ENCODE data around the gene DOK3. TPM values are rescaled to one million over a fixed set of nuclear protein-coding genes. Genes with fewer than 3 reads are reported as not detected.
"Not testable (repeated sequence)": the region's sequence is repeated elsewhere in the genome, so short reads cannot be mapped to it uniquely, and the experiment has no call there.

Gene DOK3
- total and polyA plus RNA-seq, 2 experiments from 2014 or later: 2.2 to 11.1 TPM

DNA sequence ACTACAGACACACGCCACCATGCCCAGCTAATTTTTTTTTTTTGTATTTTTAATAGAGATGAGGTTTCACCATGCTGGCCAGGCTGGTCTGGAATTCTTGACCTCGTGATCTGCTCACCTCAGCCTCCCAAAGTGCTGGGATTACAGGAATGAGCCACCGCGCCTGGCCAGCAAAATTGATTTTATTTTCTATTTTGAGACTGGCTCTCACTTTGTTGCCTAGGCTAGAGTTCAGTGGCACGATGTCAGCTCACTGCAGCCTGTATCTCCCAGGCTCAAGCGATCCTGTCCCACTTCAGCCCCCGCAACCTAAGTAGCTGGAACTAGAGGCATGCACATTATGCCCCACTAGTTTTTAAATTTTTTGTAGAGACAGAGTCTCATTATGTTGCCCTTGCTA is 24.8 kb upstream of the DOK3 start:
- H3K4me3 ChIP-seq: not testable (repeated sequence)
- H3K36me3 Mint-ChIP-seq (ENCODE audit: low read depth): peaks cover 50% of the 10 kb centered on the region

DNA sequence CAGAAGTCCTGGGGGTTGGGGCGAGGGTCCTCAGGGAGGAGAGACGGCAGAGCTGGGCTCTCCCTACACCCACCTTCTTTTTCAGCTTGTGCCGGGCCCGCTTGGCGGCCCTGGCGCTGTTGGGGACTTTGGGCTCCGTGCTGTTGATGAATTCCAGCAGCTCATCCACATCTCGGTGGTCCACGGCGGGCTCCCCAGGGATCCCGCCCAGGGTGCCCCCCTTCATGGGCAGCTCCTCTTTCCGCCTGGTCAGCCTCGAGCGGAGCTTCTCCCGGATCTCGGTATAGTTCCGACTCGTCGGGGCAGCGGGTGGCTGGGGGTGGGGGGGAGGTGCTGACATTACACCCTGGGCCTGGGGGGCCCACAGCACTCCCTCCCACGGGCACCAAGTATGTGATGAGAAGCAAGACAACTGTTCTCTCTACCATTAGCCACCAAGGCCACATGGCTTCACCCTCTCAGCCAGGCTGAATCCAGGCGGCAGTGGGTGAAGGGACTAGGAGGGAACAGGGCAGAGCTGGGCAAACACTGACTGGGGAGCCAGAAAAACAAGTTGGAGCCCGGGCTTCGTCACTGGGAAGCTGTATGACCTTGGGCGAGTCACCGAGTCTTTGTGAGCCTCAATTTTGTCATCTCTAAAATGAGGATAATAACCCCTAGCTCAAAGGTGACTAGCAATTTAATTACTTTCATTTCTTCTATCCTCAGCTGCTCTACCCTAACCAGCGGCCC is 21.7 kb upstream of the DOK3 start:
- Histone ChIP-seq H3K9me2 (ENCODE audit: insufficient read depth) (no peaks in the 10 kb centered on the region), H2AFZ (no peak overlapping the region), H3K27me3 (ENCODE audit: insufficient read depth) (no peaks in the 10 kb centered on the region), H3K27ac (ENCODE audit: low read depth) (no peak overlapping the region), H3K36me3 (ENCODE audit: insufficient read depth) (peaks cover 7% of the 10 kb centered on the region; the same call in 1 of the 2 replicates), H3K4me1 (ENCODE audit: insufficient read depth) (no peaks in the 10 kb centered on the region), H3F3A (replicated peaks; ENCODE audit: low read depth) (0 out of 2 replicates have a peak, but pooled peaks cover 2% of the 10 kb centered on the region), H3K4me3 (no peak overlapping the region), H3K4me2 (no peak overlapping the region), H4K20me1 (replicated peaks; ENCODE audit: insufficient read depth) (peaks cover 13% of the 10 kb centered on the region), H3K79me2 (replicated peaks; ENCODE audit: insufficient read depth) (no peaks in the 10 kb centered on the region)
- ATAC-seq: no peak
- H3K27me3 Mint-ChIP-seq (ENCODE audit: insufficient read depth, low read depth, poor library complexity): peaks cover 1% of the 10 kb centered on the region
- DNase-seq (ENCODE audit: low spot score): no peak
- H3K4me3 Mint-ChIP-seq: no peak overlapping the region
- no peak for TF ChIP-seq STAT1 (IDR thresholded peaks at IDR 0.05; ENCODE audit: unreplicated experiment)
- no peak for TF ChIP-seq EZH2 (IDR thresholded peaks at IDR 0.05; ENCODE audit: low read depth, unreplicated experiment)
- H3K36me3 Mint-ChIP-seq (ENCODE audit: low read depth): peaks cover 31% of the 10 kb centered on the region
- H3K9me3 Mint-ChIP-seq: no peaks in the 10 kb centered on the region
- no peak overlapping the region for H3K27ac Mint-ChIP-seq
- H3K4me1 Mint-ChIP-seq: no peaks in the 10 kb centered on the region

More for the DNA sequence above, 24.8 kb upstream of the DOK3 start:
- not testable (repeated sequence) for H3K4me3 Mint-ChIP-seq; H3K79me2 ChIP-seq (replicated peaks; ENCODE audit: insufficient read depth); H3K9me2 ChIP-seq (ENCODE audit: insufficient read depth); H3K27ac ChIP-seq (ENCODE audit: low read depth); H3F3A ChIP-seq (replicated peaks; ENCODE audit: low read depth); DNase-seq (ENCODE audit: low spot score); H3K4me2 ChIP-seq; H2AFZ ChIP-seq; H3K4me1 ChIP-seq (ENCODE audit: insufficient read depth); H3K27ac Mint-ChIP-seq; H3K27me3 ChIP-seq (ENCODE audit: insufficient read depth); ATAC-seq; H3K27me3 Mint-ChIP-seq (ENCODE audit: insufficient read depth, low read depth, poor library complexity); H3K4me1 Mint-ChIP-seq; H3K9me3 Mint-ChIP-seq
- peaks cover 14% of the 10 kb centered on the region for H3K36me3 ChIP-seq (ENCODE audit: insufficient read depth)
- H4K20me1 ChIP-seq (replicated peaks; ENCODE audit: insufficient read depth): peaks cover 27% of the 10 kb centered on the region

DNA sequence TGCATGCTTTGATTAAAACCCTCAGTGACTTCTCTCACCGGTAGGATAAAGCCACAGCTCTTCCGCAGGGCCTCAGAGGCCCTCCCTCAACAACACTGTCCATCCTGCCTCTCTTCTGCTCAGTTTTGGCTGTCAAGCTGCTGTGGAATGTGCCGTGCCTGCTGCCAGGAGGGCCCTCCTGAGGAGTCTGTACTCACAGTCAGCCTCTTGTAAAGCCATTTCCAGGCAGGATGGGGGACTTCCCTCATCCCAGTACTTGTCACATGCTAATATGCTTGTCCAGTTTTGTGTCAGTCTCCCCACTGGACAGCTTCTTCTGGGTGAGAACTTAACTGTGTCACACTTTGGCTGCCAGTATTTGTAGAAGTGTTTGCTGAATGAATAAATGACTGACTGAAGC is 21.0 kb upstream of the DOK3 start:
- H3K4me1 Mint-ChIP-seq: no peaks in the 10 kb centered on the region
- peaks cover 32% of the 10 kb centered on the region for H3K36me3 Mint-ChIP-seq (ENCODE audit: low read depth)
- Histone ChIP-seq H3K79me2 (replicated peaks; ENCODE audit: insufficient read depth) (no peaks in the 10 kb centered on the region), H3K4me2 (no peak overlapping the region), H3K9me2 (ENCODE audit: insufficient read depth) (no peaks in the 10 kb centered on the region), H3K27me3 (ENCODE audit: insufficient read depth) (no peaks in the 10 kb centered on the region), H3K27ac (ENCODE audit: low read depth) (no peak overlapping the region), H2AFZ (no peak overlapping the region), H4K20me1 (replicated peaks; ENCODE audit: insufficient read depth) (peaks cover 13% of the 10 kb centered on the region), H3K4me1 (ENCODE audit: insufficient read depth) (no peaks in the 10 kb centered on the region), H3K4me3 (no peak overlapping the region), H3K36me3 (ENCODE audit: insufficient read depth) (peaks cover 7% of the 10 kb centered on the region; the same call in 1 of the 2 replicates), H3F3A (replicated peaks; ENCODE audit: low read depth) (no peaks in the 10 kb centered on the region)
- H3K4me3 Mint-ChIP-seq: no peak overlapping the region
- peaks cover 1% of the 10 kb centered on the region for H3K27me3 Mint-ChIP-seq (ENCODE audit: insufficient read depth, low read depth, poor library complexity)
- no peaks in the 10 kb centered on the region for H3K9me3 Mint-ChIP-seq
- DNase-seq (ENCODE audit: low spot score) (no peak), ATAC-seq (no peak)
- no peak overlapping the region for H3K27ac Mint-ChIP-seq
- TF ChIP-seq EZH2 (IDR thresholded peaks at IDR 0.05; ENCODE audit: low read depth, unreplicated experiment) (no peak), CREB1 (CRISPR knock-in tag; IDR thresholded peaks at IDR 0.05; ENCODE audit: low read depth) (no peak), STAT1 (IDR thresholded peaks at IDR 0.05; ENCODE audit: unreplicated experiment) (no peak), ZNF331 (CRISPR knock-in tag; IDR thresholded peaks at IDR 0.05; ENCODE audit: low read depth) (no peak), POLR2AphosphoS5 (IDR thresholded peaks at IDR 0.05; ENCODE audit: low read depth) (no peak), JUNB (IDR thresholded peaks at IDR 0.05; ENCODE audit: unreplicated experiment) (no peak)
- TF ChIP-seq, protein P1, sequence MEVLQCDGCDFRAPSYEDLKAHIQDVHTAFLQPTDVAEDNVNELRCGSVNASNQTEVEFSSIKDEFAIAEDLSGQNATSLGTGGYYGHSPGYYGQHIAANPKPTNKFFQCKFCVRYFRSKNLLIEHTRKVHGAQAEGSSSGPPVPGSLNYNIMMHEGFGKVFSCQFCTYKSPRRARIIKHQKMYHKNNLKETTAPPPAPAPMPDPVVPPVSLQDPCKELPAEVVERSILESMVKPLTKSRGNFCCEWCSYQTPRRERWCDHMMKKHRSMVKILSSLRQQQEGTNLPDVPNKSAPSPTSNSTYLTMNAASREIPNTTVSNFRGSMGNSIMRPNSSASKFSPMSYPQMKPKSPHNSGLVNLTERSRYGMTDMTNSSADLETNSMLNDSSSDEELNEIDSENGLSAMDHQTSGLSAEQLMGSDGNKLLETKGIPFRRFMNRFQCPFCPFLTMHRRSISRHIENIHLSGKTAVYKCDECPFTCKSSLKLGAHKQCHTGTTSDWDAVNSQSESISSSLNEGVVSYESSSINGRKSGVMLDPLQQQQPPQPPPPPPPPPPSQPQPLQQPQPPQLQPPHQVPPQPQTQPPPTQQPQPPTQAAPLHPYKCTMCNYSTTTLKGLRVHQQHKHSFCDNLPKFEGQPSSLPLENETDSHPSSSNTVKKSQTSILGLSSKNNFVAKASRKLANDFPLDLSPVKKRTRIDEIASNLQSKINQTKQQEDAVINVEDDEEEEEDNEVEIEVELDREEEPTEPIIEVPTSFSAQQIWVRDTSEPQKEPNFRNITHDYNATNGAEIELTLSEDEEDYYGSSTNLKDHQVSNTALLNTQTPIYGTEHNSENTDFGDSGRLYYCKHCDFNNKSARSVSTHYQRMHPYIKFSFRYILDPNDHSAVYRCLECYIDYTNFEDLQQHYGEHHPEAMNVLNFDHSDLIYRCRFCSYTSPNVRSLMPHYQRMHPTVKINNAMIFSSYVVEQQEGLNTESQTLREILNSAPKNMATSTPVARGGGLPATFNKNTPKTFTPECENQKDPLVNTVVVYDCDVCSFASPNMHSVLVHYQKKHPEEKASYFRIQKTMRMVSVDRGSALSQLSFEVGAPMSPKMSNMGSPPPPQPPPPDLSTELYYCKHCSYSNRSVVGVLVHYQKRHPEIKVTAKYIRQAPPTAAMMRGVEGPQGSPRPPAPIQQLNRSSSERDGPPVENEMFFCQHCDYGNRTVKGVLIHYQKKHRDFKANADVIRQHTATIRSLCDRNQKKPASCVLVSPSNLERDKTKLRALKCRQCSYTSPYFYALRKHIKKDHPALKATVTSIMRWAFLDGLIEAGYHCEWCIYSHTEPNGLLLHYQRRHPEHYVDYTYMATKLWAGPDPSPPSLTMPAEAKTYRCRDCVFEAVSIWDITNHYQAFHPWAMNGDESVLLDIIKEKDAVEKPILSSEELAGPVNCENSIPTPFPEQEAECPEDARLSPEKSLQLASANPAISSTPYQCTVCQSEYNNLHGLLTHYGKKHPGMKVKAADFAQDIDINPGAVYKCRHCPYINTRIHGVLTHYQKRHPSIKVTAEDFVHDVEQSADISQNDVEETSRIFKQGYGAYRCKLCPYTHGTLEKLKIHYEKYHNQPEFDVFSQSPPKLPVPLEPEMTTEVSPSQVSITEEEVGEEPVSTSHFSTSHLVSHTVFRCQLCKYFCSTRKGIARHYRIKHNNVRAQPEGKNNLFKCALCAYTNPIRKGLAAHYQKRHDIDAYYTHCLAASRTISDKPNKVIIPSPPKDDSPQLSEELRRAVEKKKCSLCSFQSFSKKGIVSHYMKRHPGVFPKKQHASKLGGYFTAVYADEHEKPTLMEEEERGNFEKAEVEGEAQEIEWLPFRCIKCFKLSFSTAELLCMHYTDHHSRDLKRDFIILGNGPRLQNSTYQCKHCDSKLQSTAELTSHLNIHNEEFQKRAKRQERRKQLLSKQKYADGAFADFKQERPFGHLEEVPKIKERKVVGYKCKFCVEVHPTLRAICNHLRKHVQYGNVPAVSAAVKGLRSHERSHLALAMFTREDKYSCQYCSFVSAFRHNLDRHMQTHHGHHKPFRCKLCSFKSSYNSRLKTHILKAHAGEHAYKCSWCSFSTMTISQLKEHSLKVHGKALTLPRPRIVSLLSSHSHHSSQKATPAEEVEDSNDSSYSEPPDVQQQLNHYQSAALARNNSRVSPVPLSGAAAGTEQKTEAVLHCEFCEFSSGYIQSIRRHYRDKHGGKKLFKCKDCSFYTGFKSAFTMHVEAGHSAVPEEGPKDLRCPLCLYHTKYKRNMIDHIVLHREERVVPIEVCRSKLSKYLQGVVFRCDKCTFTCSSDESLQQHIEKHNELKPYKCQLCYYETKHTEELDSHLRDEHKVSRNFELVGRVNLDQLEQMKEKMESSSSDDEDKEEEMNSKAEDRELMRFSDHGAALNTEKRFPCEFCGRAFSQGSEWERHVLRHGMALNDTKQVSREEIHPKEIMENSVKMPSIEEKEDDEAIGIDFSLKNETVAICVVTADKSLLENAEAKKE (CRISPR knock-in tag; IDR thresholded peaks at IDR 0.05): no peak
- TF ChIP-seq, protein P2, sequence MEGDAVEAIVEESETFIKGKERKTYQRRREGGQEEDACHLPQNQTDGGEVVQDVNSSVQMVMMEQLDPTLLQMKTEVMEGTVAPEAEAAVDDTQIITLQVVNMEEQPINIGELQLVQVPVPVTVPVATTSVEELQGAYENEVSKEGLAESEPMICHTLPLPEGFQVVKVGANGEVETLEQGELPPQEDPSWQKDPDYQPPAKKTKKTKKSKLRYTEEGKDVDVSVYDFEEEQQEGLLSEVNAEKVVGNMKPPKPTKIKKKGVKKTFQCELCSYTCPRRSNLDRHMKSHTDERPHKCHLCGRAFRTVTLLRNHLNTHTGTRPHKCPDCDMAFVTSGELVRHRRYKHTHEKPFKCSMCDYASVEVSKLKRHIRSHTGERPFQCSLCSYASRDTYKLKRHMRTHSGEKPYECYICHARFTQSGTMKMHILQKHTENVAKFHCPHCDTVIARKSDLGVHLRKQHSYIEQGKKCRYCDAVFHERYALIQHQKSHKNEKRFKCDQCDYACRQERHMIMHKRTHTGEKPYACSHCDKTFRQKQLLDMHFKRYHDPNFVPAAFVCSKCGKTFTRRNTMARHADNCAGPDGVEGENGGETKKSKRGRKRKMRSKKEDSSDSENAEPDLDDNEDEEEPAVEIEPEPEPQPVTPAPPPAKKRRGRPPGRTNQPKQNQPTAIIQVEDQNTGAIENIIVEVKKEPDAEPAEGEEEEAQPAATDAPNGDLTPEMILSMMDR (conservative IDR thresholded peaks at IDR 0.05; ENCODE audit: low read depth in 2 of 2): no peak
